HG03135 (cell line): Measurements from ENCODE around the gene KCNN4.

Experiments used
- ATAC-seq: cut with Tn5 transposase; IDR thresholded peaks from one replicate; pipeline ENCODE4 v1.9.1; 2021; ENCODE audit warnings: mild to moderate bottlenecking, moderate library complexity; ENCODE audit not compliant: unreplicated experiment

The KCNN4 gene

GRCh38 chr19:43751466-43752220 lies 29.1 kb downstream of the KCNN4 start:
- ATAC-seq, result no peak

GRCh38 chr19:43749898-43750297 lies 30.9 kb downstream of the KCNN4 start:
- no peak for ATAC-seq

GRCh38 chr19:43749152-43749551 lies 31.6 kb downstream of the KCNN4 start:
- ATAC-seq, result no peak

GRCh38 chr19:43748685-43749084 lies 32.1 kb downstream of the KCNN4 start:
- no peak for ATAC-seq

GRCh38 chr19:43748205-43748594 lies 32.6 kb downstream of the KCNN4 start:
- ATAC-seq, result no peak

- no peak for ATAC-seq
These were observed 33.1 kb downstream of the KCNN4 start for GRCh38 chr19:43747557-43748204.

GRCh38 chr19:43743059-43743458 lies 37.7 kb downstream of the KCNN4 start:
- no peak for ATAC-seq

- no peak for ATAC-seq
These were observed 39.5 kb downstream of the KCNN4 start for GRCh38 chr19:43741075-43741825.

GRCh38 chr19:43739439-43740235 lies 41.1 kb downstream of the KCNN4 start:
- no peak for ATAC-seq

- ATAC-seq, result no peak
These were observed 42.0 kb downstream of the KCNN4 start for GRCh38 chr19:43738780-43739211.

GRCh38 chr19:43735957-43736356 lies 44.8 kb downstream of the KCNN4 start:
- no peak for ATAC-seq

GRCh38 chr19:43735013-43735412 lies 45.8 kb downstream of the KCNN4 start:
- no peak for ATAC-seq

GRCh38 chr19:43731846-43732245 lies 48.9 kb downstream of the KCNN4 start:
- no peak for ATAC-seq

GRCh38 chr19:43731346-43731745 lies 49.4 kb downstream of the KCNN4 start:
- no peak for ATAC-seq

GRCh38 chr19:43729919-43730318 lies 50.9 kb downstream of the KCNN4 start:
- no peak for ATAC-seq

- ATAC-seq, result no peak
These were observed 53.2 kb downstream of the KCNN4 start for GRCh38 chr19:43727593-43727853.

- no peak for ATAC-seq
These were observed 53.8 kb downstream of the KCNN4 start for GRCh38 chr19:43726736-43727592.

GRCh38 chr19:43725468-43725867 lies 55.3 kb downstream of the KCNN4 start:
- ATAC-seq, result no peak

- ATAC-seq, result no peak
These were observed 55.9 kb downstream of the KCNN4 start for GRCh38 chr19:43724896-43725295.

- ATAC-seq, result no peak
These were observed 57.2 kb downstream of the KCNN4 start for GRCh38 chr19:43723588-43723987.
